T-helper 2 cell (primary cell): ENCODE measurements around the gene PPP6R1.
"Not testable (repeated sequence)": the region's sequence is repeated elsewhere in the genome, so short reads cannot be mapped to it uniquely, and the experiment has no call there.

Experiments
- DNase-seq, 5 experiments: peaks; one replicate each; pipeline versions ENCODE4 v3.0.0 to v3.0.0-alpha.2; 2012 to 2022

Gene PPP6R1

DNA sequence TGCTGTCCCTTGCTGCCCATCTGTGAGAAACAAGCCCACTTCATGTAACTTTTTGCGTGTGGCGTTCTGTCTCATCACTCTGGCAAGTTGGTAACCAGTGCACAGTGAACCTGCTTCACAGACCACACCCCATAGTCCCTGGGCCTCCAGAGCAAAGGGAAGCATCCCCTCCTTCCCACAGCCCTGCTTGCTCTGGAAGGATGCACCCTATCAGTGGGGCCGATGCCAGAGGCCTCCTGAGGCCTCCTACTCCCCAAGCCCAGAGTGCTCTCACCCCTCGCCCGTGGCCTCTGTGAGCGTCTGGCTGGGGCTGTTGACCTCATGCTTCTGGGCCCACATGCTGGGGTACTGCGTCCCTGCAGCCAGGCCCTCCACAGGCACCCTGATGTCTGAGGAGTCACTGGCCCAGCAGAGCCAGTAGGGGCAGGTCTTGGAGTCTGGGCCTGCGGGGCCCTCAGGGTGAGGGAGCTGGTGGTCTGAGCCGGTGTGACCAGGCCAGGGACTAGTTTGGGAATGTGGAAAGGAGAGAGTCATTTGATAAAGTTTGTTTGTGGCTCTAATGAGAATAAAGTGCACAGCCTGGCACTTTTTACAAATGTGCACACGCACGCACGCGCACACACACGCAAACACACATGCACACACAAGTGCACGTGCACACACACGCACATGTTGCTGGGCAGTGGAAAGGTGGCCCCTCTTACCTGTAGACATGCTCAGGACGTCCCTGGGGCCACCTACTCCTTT, 35.4 kb downstream of the PPP6R1 start:
- DNase-seq, result no peak

DNA sequence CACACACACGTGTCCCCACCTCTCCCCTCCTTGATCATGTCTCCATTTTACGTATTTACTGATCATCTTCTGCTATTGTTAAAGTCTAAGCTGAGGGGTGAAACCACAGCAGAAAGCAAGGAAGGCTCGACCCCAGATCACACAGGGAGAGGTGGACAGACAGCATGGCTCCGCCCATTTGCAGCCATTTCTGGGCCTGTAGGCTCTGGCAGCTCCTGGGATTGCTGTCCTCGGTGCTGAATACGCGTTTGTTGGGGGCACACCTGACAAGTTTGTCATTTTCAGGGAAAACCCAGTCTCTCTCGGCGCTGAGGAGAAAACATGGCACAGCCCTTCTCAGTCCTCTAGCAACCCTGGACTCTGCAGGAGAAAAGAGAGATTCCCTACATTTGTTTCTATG, 38.3 kb downstream of the PPP6R1 start:
- DNase-seq, result no peak

DNA sequence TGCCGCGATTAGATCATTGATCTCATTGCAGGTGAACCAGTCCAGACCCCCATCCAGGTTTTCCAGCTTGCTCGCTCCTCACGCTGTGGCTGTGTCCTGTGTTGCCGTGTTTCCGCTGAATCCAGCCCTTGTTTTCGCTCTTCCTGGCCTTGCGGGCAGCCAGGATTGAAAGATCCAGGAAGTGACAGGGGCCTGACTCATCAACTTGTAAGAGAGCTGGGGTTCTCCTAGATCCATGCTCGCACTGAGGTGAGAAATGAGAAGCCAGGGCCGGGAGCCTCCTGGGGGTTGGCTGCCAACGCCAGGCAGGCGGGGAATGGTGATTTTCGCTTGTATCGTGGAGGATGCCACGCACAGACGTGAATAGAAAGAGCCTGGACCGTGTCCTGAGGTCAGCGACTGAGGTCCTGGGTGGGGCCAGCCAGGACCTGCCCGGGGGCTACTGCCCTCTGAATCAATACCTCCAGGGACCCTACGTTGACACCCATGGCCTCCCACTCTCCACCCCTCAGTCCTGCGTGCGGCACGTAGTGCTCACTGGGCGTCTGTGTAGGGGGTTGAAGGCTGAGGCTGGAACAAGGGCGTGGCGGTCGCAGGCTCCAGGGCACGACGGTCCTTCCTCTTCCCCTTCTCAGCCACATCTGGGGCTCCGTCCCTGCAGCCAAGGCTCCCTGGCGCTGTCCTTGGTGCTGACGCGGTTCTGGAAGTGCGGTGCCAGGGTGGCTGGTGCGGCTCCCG, 42.2 kb downstream of the PPP6R1 start:
- peak in 2 of 5 experiments; percentile 25 to 50 for DNase-seq

GRCh38 chr19:55213547-55213946, 45.3 kb downstream of the PPP6R1 start:
- DNase-seq, result no peak

GRCh38 chr19:55212447-55212846, 46.4 kb downstream of the PPP6R1 start:
- peak in 2 of 5 experiments; percentile 25 to 57 for DNase-seq

DNA sequence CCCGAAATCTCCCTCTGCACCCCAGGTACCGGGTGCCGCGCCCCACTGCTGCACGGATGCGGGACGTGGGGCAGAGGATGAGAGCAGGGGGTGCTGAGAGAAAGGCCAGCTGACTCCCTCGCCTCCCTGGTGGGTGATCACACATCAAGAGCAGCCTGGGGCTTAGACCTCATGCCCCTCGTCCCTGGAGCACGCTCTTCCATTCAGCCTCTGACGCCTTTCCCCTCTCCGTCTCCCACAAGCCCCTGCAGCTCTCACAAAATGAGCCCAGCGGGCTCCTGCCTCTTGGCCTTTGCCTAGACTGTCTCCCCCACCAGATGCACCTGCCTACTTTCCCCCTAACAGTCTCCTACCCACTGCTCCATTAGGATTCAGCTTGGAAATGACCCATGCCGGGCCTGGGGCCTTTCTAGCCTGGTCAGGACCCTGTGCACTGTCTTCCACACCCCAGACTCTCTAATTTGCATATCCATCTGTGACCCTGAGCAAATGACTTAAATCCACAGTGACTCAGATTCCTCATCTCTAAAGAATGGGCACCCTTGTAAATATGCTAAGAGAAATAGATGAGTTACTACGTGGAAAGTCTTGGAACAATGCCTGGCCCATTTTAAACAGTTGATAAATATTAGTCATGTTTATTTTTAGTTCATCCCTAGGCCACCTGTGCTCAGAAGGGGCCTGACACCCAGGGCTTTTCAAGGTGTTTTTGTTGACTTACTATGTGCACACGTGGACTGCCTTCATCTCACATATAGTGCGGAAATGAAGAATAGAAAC, 48.9 kb downstream of the PPP6R1 start:
- no peak for DNase-seq

GRCh38 chr19:55208880-55209692, 49.7 kb downstream of the PPP6R1 start, which contains the start of gene PTPRH:
Gene PTPRH (minus strand): TSS chr19:55209501. CDS start chr19:55209433, 68 bp downstream.
- no peak for DNase-seq

DNA sequence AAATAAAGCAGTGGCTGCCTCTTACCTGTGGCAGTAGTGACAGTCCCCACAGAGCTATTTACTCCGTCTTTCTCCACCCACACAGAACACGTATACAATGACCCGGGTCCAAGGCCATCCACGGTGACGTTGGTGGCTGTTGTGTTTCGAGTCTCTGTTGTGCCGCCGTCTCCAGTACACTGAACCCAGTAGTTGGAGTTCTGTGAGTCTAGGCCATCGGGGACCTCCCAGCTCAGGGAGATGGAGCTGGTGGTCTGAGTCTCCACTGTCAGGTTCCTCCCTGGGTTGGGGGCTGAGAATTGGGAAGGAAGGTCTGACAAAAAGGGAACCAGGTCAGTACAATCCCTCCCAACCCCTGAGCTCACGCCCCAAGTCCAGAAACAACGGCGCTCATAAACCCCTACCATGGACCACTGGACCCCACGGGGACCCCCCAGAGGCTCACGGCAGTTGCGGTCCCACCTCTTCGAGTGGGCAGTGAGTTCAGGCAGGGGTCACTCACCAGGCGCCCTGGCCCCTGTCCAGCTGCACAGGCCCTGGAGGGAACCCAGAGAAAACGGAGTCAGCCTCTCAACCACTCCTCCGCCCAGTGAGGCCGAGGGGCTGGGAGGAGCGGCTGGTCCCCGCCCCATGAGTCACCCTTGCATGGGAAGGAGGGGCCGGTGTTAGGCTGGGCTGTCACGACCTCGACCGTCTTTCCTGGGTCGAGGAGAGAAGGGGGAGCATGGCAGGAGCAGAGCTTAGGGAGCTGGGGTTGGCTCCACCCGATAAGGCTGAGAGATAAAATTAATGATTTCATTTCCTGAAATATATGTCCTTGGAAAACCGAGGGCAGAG, 51.9 kb downstream of the PPP6R1 start:
- DNase-seq, result peak in 1 of 5 experiments; percentile 21

GRCh38 chr19:55202199-55202598, 56.6 kb downstream of the PPP6R1 start:
- not testable (repeated sequence) for DNase-seq

DNA sequence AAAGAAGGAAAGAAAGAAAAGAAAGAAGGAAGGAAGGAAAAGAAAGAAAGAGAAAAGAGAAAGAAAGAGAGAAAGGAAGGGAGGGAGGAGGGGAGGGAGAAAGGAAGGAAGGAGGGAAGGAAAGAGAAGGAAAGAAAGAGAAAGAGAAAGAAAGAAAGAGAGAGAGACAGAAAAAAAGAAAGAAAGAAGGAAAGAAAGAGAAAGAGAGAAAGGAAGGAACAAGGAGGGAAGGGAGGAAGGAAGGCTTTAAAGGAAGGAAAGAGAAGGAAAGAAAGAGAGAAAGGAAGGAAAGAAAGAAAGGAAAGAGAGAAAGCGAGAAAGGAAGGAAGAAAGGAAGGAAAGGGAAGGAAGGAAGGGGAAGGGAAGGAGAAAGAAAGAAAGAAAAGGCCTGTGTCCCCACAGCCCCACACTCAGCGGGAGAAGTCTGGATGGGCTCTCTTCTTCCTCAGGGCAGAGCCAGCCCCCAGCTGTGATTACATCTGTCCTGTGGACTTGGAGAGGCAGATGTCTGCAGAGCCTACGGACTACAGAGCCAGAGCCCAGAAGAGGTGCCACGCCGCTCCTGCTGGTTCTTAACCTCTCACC, 59.1 kb downstream of the PPP6R1 start:
- DNase-seq, result no peak

DNA sequence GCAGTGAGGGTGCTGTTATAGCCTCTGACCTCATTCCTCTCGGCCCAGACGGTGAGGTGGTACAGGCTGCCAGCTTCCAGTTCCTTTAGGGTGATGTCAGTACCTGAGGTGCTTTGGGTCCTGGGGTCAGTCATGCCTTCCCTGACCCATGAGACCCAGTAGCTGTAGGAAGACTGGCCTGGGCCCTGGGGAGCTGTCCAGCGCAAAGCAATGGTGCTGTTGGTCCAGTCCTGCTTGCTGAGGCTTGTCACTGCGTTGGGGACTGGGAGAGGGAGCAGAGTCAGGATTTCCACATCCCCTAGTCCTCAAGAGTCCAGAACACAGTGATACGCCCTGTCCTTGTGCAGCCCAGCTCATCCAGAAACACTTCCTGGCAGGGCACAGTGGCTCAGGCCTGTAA, 60.2 kb downstream of the PPP6R1 start:
- DNase-seq, result no peak

DNA sequence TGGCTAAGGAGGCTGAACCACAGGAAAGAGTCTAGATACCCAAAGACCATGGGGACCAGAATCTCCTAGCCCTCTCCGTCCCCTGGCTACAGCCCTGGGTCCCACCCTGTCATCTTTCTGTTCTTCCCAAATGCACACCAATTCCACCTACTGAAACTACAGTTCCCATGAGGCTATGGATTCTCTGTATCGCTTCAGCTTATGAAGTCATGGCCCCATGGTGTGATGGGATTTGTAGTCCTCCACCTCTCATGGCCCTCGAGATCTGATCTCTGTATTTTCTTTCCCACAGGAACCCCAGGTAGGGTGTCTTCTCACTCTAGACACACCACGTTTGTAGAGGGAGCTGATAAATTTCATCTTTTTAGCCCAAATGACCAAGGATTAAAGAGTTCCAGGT, 61.3 kb downstream of the PPP6R1 start:
- peak in 1 of 5 experiments; percentile 18 for DNase-seq

- DNase-seq, result no peak
Observed at GRCh38 chr19:55196803-55197202, 62.0 kb downstream of the PPP6R1 start.

DNA sequence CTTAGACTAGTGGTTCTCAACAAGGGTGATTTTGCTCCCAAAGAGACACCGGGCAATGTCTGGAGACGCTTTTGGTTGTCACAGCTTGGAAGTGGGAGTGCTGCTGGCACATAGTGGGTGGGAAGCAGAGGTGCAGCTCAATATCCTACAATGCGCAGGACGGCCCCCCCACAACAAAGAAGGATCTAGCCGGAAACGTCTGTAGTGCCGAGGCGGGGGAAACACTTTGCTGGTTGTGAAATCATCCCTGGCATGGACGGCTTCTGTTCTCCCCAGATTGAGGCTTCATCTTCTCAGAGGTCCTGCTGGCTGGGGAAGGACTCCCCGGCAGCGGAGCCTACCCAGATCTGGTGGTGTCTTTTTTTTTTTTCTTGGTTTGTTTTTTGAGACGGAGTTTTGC, 65.3 kb downstream of the PPP6R1 start:
- DNase-seq, result no peak

GRCh38 chr19:55189403-55189835, 69.4 kb downstream of the PPP6R1 start:
- DNase-seq, result no peak

DNA sequence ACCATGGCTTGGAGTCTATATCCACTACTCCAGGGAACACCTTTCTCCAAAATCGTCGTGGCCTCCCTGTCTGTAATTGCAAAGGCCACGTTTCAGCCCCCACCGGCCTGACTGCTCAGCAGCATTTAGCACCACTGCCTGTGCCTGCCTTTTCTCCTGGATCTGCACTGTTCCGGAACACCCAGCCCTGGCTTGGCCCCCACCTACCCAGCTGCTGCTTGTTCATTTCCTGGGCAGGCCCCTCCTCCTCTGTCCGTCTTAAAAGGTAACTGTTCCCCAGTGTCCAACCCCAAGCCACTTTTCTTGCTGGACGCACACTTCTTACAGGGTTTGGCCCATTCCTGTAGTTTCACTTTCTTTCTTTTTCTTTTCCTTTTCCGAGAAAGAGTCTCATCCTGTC, 70.2 kb downstream of the PPP6R1 start:
- DNase-seq, result no peak

GRCh38 chr19:55186080-55186479, 72.7 kb downstream of the PPP6R1 start:
- DNase-seq, result no peak

DNA sequence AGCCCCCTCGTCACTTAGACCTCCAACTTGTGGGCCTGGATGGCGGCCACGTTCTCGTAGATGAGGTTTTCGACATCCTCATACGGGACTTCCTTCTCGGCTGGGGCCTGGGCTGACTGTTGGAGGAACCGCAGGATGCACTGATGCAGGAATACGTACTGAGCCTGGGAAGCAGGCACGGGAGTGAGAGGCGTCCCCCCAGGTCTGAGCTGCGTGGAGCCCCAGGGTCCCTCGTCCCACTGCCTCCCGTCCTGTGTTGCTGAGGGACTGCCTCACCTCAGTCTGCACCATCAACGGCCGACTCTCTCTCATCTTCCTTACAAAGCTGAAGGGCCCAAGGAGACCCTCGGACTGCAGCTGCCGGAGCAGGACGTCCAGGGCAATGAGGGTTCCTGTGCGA, 77.1 kb downstream of the PPP6R1 start:
- no peak for DNase-seq
